GM12891 (cell line): ENCODE results near the gene FCRL1.

Source experiments
- DNase-seq: peaks from one replicate; pipeline ENCODE4 v3.0.0; 2011; ENCODE audit warnings: low spot score; ENCODE audit not compliant: insufficient read length
- FAIRE-seq: peaks from 2 replicates; lab custom pipeline; 2011; peaks lifted over from hg19 to GRCh38; lab: Jason Lieb, UNC
- PAX5 ChIP-seq: IDR thresholded peaks from 2 replicates; pipeline ENCODE4 v1.6.1; 2011; ENCODE audit warnings: low read length, moderate library complexity, mild to moderate bottlenecking; ENCODE audit not compliant: insufficient read depth, severe bottlenecking
- POLR2A ChIP-seq: IDR thresholded peaks from 2 replicates; pipeline ENCODE4 v1.6.1; 2011; ENCODE audit warnings: low read depth, low read length, control low read depth
- POLR2AphosphoS5 ChIP-seq: IDR thresholded peaks from 2 replicates; pipeline ENCODE4 v1.6.1; 2011; ENCODE audit warnings: low read depth, low read length, control low read depth
- POU2F2 ChIP-seq: IDR thresholded peaks from 2 replicates; pipeline ENCODE4 v1.6.1; 2011; ENCODE audit warnings: low read depth, mild to moderate bottlenecking, control low read depth, low read length, moderate library complexity
- SPI1 ChIP-seq: IDR thresholded peaks from 2 replicates; pipeline ENCODE4 v1.6.1; 2011; ENCODE audit warnings: low read depth, low read length, control low read depth
- TAF1 ChIP-seq: IDR thresholded peaks from 2 replicates; pipeline ENCODE4 v1.6.1; 2011; ENCODE audit warnings: low read depth, low read length, control low read depth

Gene FCRL1

DNA sequence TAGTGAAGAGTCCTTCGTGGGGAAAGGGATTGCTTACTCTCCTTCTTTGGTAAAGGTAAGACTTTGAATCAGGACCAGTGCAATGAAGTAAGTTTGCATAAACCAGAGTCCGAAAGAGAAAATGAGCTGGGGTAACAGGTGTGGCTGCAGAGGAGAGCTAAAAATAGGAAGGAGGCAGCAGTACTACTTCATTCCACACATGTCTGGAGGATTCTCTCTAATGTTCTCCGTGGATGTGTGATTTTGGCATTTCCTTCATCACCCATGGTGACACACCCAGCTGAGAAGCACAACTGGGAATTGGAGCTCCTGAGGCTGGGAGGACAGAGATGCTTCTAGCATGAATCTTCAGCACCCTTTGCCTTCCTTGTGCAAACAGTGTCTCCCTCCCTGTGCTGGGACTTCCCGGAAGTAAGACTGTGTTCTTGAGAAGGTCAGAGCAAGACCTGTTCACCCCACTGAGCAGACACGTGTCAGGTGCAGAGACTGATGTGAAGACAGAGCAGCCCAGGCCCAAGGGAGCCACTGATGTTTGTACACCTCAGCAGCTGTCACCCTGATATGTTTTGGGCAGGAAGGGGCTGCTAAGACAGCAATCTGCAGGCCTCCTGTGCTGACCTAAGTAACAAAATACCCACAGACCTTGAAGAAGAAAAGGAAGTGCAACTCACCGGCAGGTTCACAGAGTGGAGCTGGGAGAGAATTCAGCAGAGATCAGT is 13.3 kb downstream of the FCRL1 start:
- FAIRE-seq (peak; percentile 69), DNase-seq (no peak)
- TF ChIP-seq SPI1 (peak; percentile 87), POLR2A (no peak)

DNA sequence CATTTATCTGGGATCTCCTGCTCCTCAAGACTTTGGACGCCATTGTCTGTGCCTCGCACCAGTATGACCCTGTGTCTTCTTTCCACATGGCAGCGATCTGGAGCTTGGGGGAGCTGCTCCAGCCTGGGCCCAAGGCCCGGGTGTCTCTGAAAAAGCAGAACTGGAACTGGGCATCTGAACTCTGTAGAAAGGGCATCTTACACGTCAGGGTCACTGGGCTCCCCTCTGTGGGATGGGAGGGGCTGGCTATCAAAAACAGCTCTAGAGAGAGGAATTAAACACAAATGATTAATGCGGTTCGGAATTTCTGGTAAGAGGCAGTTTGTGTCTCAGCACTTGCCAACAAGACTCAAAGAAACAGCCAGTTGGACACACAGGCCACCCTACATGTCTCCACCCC is 16.1 kb downstream of the FCRL1 start:
- DNase-seq (no peak), FAIRE-seq (no peak)
- TF ChIP-seq SPI1 (peak; percentile 45), PAX5 (no peak), POLR2A (no peak)

- TF ChIP-seq POLR2A: no peak
- no peak for TF ChIP-seq POU2F2
- no peak for TF ChIP-seq PAX5
- TF ChIP-seq SPI1: no peak
- no peak for TF ChIP-seq POLR2AphosphoS5
- no peak for TF ChIP-seq TAF1
- DNase-seq (no peak), FAIRE-seq (no peak)
These were observed 19.9 kb downstream of the FCRL1 start for GRCh38 chr1:157799996-157800395.

GRCh38 chr1:157798211-157798610 is 21.7 kb downstream of the FCRL1 start:
- FAIRE-seq (no peak), DNase-seq (no peak)
- no peak for TF ChIP-seq TAF1
- no peak for TF ChIP-seq PAX5
- TF ChIP-seq POLR2AphosphoS5: no peak
- TF ChIP-seq SPI1: no peak
- no peak for TF ChIP-seq POLR2A
- no peak for TF ChIP-seq POU2F2

- TF ChIP-seq TAF1 (no peak), POU2F2 (no peak), PAX5 (no peak), SPI1 (no peak), POLR2AphosphoS5 (no peak), POLR2A (no peak)
- FAIRE-seq (no peak), DNase-seq (no peak)
These were observed 34.7 kb downstream of the FCRL1 start for GRCh38 chr1:157785248-157785647.

GRCh38 chr1:157784801-157785200 is 35.1 kb downstream of the FCRL1 start:
- no peak for FAIRE-seq

DNA sequence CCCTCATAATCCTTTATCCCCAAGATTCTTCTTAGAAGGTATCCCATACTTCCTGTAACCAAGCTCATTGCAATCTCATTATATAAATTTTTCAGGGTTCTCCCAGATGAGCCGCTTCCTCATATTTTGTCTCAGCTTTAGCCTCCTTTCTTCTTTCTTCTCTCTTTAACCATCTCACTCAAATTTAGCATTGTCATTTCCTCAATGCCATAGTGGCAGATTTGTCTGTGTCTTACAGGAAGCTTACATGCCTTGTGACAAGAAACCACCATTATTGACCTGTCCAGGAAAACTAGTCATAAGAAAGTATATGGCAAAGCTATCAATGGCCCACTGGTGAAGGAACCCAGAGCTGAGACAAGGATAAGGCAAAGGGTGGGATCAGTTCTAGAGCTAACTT is 37.0 kb downstream of the FCRL1 start:
- DNase-seq: no peak
- no peak for TF ChIP-seq PAX5
- TF ChIP-seq POU2F2: no peak
- no peak for TF ChIP-seq POLR2A
- no peak for TF ChIP-seq POLR2AphosphoS5
- TF ChIP-seq SPI1: no peak
- no peak for TF ChIP-seq TAF1
- no peak for FAIRE-seq

More at GRCh38 chr1:157784801-157785200, 35.1 kb downstream of the FCRL1 start:
- DNase-seq: no peak
- no peak for TF ChIP-seq SPI1
- TF ChIP-seq TAF1: no peak
- no peak for TF ChIP-seq PAX5
- no peak for TF ChIP-seq POLR2A
- TF ChIP-seq POLR2AphosphoS5: no peak
- no peak for TF ChIP-seq POU2F2

GRCh38 chr1:157781048-157781447 is 38.9 kb downstream of the FCRL1 start:
- FAIRE-seq: no peak

GRCh38 chr1:157776971-157777391 is 42.9 kb downstream of the FCRL1 start, which contains the start of gene FCRL2:
TSS of gene FCRL2 (minus strand) at chr1:157777132. CDS start at chr1:157777073, 59 bp downstream.
- 0 out of 2 replicates have a peak, but pooled peaks have one; percentile 1 for TF ChIP-seq SPI1
- no peak for TF ChIP-seq POLR2AphosphoS5
- FAIRE-seq: no peak
- DNase-seq: no peak

More at GRCh38 chr1:157781048-157781447, 38.9 kb downstream of the FCRL1 start:
- TF ChIP-seq PAX5: no peak
- no peak for DNase-seq

DNA sequence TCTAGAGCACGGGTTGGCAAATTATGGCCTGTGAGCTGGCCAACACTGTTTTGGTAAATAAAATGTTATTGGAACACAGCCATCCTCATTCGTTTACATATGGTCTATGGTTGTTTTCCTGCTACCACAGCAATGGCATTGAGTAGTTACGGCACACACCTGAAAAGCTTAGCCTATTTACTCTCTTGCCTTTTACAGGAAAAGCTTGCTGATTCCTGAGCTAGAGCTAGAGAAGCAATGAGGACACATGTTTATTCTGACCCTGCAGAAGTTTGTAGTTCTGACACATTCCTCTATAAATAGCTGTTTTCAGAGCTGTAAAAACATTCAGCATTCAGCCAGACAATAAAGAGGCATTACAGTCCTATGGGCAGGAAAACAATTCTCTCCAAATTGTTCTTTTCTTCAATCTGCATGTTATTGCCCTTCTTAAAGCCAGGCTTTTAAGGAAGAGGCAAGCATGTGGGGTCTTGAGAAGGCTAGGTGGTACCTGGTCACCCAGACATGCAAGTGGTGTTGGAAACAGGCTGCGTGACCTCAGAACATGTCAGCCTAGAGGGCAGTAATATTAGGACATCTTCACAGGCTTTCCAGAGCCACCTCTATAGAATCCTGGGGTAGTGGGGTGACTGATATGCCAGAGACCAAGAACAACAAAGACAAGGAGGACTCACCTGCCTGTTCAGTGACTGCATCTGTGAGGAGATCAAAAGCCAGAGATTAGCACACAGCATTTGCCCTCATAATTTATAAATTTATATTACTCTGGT is 44.6 kb downstream of the FCRL1 start:
- no peak for TF ChIP-seq PAX5
- no peak for TF ChIP-seq POLR2AphosphoS5
- TF ChIP-seq TAF1: no peak
- no peak for TF ChIP-seq POU2F2
- no peak for TF ChIP-seq SPI1
- TF ChIP-seq POLR2A: no peak
- no peak for DNase-seq
- no peak for FAIRE-seq

DNA sequence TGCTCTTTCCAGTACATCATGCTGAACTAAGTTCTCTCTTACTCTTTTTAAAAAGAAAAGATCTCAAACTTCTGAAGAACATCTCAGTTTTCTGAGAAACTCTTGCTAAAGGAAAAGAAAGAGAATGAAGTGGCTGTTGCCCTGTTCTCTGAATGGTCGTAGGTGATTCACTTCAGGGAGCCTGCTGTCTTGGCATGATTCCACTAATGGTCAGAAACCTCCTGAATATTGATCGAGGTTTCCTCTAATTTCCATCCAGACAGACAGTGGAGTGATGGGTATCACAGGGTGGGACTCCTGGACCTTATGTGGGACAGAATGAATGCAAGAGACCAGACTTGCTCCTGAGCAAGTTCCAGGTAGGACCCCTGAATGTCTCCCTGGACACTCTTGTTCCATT is 45.5 kb downstream of the FCRL1 start:
- TF ChIP-seq POU2F2 (no peak), TAF1 (no peak), SPI1 (no peak), POLR2A (no peak), POLR2AphosphoS5 (no peak), PAX5 (no peak)
- no peak for DNase-seq
- FAIRE-seq: no peak
